GM21723 (cell line): ENCODE measurements around the gene MAGI1.

Experiments used
- ATAC-seq: cut with Tn5 transposase; IDR thresholded peaks from one replicate; pipeline ENCODE4 v1.9.1; 2021; ENCODE audit warnings: mild to moderate bottlenecking, moderate library complexity; ENCODE audit not compliant: unreplicated experiment

MAGI1 gene

DNA sequence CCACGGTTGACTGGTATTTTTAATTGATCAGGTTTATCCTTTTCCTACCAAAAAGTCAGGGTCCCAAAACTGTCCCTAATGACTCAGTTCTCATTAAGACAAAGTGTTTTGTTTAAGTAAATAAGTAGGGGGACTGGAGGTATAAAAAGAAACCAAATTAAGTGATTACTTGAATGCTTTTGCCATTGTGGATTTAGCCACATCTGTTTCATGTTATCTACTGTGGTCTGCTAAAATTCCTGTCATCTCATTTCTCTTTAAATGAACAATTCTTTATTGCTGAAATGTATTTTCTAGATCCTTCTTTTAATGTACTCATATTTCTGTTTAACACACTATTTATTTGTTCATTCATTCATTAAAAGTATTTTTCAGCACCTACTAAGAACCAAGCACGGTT lies 725.1 kb downstream of the MAGI1 start:
- ATAC-seq = no peak

DNA sequence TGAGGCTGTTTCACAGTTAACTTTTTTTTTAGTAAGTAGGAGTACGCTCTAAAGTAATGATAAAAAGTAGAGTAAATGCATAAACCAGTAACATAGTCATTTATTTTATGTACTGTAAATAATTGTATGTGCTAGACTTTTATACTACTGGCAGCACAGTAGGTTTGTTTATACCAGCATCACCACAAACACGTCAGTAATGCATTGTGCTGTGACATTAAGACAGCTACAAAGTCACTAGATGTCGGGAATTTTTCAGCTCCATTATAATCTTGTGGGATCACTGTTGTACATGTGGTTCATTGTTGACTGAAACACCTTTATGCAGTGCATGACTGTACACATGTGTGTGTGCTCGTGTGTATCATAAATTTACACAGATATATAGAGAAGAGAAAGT lies 732.9 kb downstream of the MAGI1 start:
- ATAC-seq = no peak
